Smooth muscle cell of the umbilical artery (primary cell): ENCODE results near the gene IFT52. TPM values are rescaled to one million over a fixed set of nuclear protein-coding genes. Genes with fewer than 3 reads are reported as not detected.

ENCODE experiments used
- total RNA-seq: library from RNA; depleted of rRNA; stranded (reverse); fragments of >200 nt; gene quantifications from 2 replicates; pipeline ENCODE4 v1.2.3, GENCODE V29; 2014

Gene IFT52
- 32.4 and 46.3 TPM in 2 replicates for total RNA-seq

DNA sequence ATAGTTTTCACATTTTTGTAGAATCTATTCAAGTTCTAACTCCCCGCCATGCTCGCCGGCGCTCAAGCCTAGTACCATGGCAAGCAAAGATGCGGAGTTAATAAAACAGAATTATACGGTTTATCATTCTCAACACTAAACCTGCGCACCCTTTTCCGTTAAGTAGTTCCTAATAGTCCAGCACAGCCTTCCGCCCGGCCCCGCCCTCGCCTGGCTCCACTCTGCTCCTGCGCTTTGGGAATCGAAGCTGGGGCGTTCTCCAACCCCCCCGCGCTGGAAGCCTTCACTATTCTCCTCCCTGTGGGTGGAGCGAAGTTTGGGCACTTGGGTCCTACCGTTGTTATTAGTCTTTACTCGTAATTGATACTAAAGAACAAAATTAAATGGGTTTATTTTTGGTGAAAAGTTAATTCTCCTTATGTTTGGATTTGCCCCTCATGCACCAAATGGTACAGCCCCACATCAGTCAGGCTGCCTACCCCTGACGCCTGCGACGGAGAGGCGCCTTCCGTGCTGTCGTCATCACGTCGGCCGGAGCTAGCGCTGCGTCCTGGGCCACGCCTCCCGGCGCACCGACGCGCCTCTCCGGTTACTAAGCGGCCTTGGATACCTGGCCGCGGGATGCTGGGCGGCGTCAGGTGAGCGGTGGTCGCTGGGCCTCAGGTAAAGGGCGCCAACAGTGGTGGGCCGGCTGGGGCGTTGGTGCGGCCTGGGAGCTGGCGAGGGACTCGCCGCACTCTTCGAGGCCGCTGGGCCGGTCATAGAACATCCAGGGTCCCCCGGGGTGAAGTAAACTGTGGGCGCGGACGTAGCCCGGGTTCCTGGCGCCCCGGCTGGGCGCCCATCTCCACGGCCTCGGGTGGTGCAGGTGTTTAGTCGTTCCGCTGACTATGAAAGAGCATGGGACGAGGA is at the start of gene IFT52:
Gene IFT52 (plus strand): TSS at position 546 of the 912 bp plus-strand sequence. CDS start 3,762 bp downstream, outside the sequence.

GRCh38 chr20:43558412-43559146 is 32.2 kb upstream of the IFT52 start, which contains the start of gene SGK2:
SGK2 (plus strand) TSS chr20:43559027; CDS start chr20:43566496, 7,469 bp downstream.

GRCh38 chr20:43666376-43667328 is 75.9 kb downstream of the IFT52 start, which contains the start of gene MYBL2:
MYBL2 (plus strand) TSS chr20:43667114; CDS start chr20:43667284, 170 bp downstream.

Other genes starting within 250 kb of the IFT52 start
- 35.0 and 61.0 TPM in 2 replicates for gene SRSF6, start 133.0 kb upstream of the IFT52 start, total RNA-seq
- 5.8 and 7.1 TPM in 2 replicates for gene L3MBTL1, start 83.2 kb upstream of the IFT52 start, total RNA-seq
- gene SGK2, start 31.9 kb upstream of the IFT52 start, total RNA-seq, result under 0.01 and 0.74 TPM in 2 replicates
- gene MYBL2, start 76.2 kb downstream of the IFT52 start, total RNA-seq, result 0.30 and 4.9 TPM in 2 replicates
- gene GTSF1L, start 136.1 kb downstream of the IFT52 start, total RNA-seq, result not detected in 2 replicates